ENCODE data around the gene BCLAF3. TPM values are rescaled to one million over a fixed set of nuclear protein-coding genes. Genes with fewer than 3 reads are reported as not detected.

The BCLAF3 gene
- total and polyA plus RNA-seq, 2 of the 13 experiments (the other 11 are each of a cell fraction or from before 2014, with no cell fraction given): 1.5 to 2.7 TPM

GRCh38 chrX:19987856-19988255, 3.0 kb downstream of the BCLAF3 start:
- no TSS peak for BruUV-seq (replicated peaks)
- in situ Hi-C loops (cut with HindIII; ENCODE audit: extremely low pct_ligation_motif_present, low pct_unique_long_range_greater_than_20kb): no loop called here
- Histone ChIP-seq H2AFZ (ENCODE audit: low read length) (no peak overlapping the region), H4K20me1 (ENCODE audit: insufficient read depth, low read length) (no peaks in the 10 kb centered on the region), H3K36me3 (replicated peaks in 1 of 2; ENCODE audit: control insufficient read depth in 1 of 2, insufficient read depth in 2 of 2, low read length in 2 of 2) (no peaks in the 10 kb centered on the region), H3K27ac (ENCODE audit: extremely low read length, insufficient read depth, low read length) (no peak overlapping the region), H3K4me1 (ENCODE audit: insufficient read depth, low read length) (peaks cover 13% of the 10 kb centered on the region; the same call in 1 of the 2 replicates), H3K9me3 (ENCODE audit: low read length) (no peaks in the 10 kb centered on the region), H3K79me2 (ENCODE audit: insufficient read depth, low read length) (no peaks in the 10 kb centered on the region), H3K9ac (ENCODE audit: insufficient read depth, low read depth, low read length) (no peak overlapping the region), H3K4me2 (ENCODE audit: low read depth, low read length) (no peak overlapping the region), H3K4me3 (replicated peaks in 1 of 3; ENCODE audit: insufficient read depth in 1 of 3, low read depth in 2 of 3, low read length in 3 of 3) (no peak overlapping the region), H3K27me3 (ENCODE audit: control insufficient read depth in 1 of 2, insufficient read depth in 2 of 2, low read length in 2 of 2) (no peaks in the 10 kb centered on the region)
- DNase-seq (ENCODE audit: low spot score): no peak
- CTCF ChIA-PET (ENCODE audit: low intra/inter-chr PET ratio, low total read pairs): no interaction called here
- intact Hi-C loops (cut with micrococcal nuclease; ENCODE audit: unreplicated experiment): no loop called here
- ATAC-seq: no peak
- no peak for FAIRE-seq
- TF ChIP-seq HOXD1 (CRISPR knock-in tag; IDR thresholded peaks at IDR 0.05) (no peak), SMAD3 (CRISPR knock-in tag; IDR thresholded peaks at IDR 0.05) (no peak), HDAC6 (IDR thresholded peaks at IDR 0.05; ENCODE audit: low read depth, low read length) (no peak), ZNF296 (CRISPR knock-in tag; conservative IDR thresholded peaks at IDR 0.05) (no peak), MEF2D (CRISPR knock-in tag; IDR thresholded peaks at IDR 0.05) (no peak), ZFP82 (CRISPR knock-in tag; IDR thresholded peaks at IDR 0.05; ENCODE audit: borderline replicate concordance) (no peak), FIP1L1 (IDR thresholded peaks at IDR 0.05; ENCODE audit: borderline replicate concordance, insufficient read depth, low read depth, low read length) (no peak), MAFK (conservative IDR thresholded peaks at IDR 0.05 in 1 of 2, IDR thresholded peaks at IDR 0.05 in 1 of 2; ENCODE audit: low read length in 2 of 2) (peak; percentile 49 to 69; a peak in 3 of 4 replicates), MAFF (IDR thresholded peaks at IDR 0.05; ENCODE audit: low read depth, low read length) (peak; percentile 48; the same call in 1 of the 2 replicates)
- 100% methylated on average over 3 of the region's 5 CpGs for WGBS (ENCODE audit: low lambda C conversion rate)
- POLR2A ChIA-PET: no interaction called here

GRCh38 chrX:19986531-19986930, 4.3 kb downstream of the BCLAF3 start:
- peaks cover under 1% of the 10 kb centered on the region for H3K79me2 ChIP-seq (ENCODE audit: insufficient read depth, low read length)
- no peak overlapping the region for H3K9ac ChIP-seq (ENCODE audit: insufficient read depth, low read depth, low read length)
- no peaks in the 10 kb centered on the region for H3K9me3 ChIP-seq (ENCODE audit: low read length)
- ATAC-seq: no peak
- FAIRE-seq: no peak
- 67% methylated on average over 3 of the region's 3 CpGs for WGBS (ENCODE audit: low lambda C conversion rate)
- peaks cover 10% of the 10 kb centered on the region; the same call in 1 of the 2 replicates for H3K4me1 ChIP-seq (ENCODE audit: insufficient read depth, low read length)
- no peak for TF ChIP-seq ERF (CRISPR knock-in tag; IDR thresholded peaks at IDR 0.05)
- no peaks in the 10 kb centered on the region for H4K20me1 ChIP-seq (ENCODE audit: insufficient read depth, low read length)
- H3K27ac ChIP-seq (ENCODE audit: extremely low read length, insufficient read depth, low read length): no peak overlapping the region
- no peaks in the 10 kb centered on the region for H3K36me3 ChIP-seq (replicated peaks in 1 of 2; ENCODE audit: control insufficient read depth in 1 of 2, insufficient read depth in 2 of 2, low read length in 2 of 2)
- intact Hi-C loops (cut with micrococcal nuclease; ENCODE audit: unreplicated experiment) (no loop called here), in situ Hi-C loops (cut with HindIII; ENCODE audit: extremely low pct_ligation_motif_present, low pct_unique_long_range_greater_than_20kb) (no loop called here)
- no TSS peak for BruUV-seq (replicated peaks)
- H2AFZ ChIP-seq (ENCODE audit: low read length): no peak overlapping the region
- ChIA-PET POLR2A (no interaction called here), CTCF (ENCODE audit: low intra/inter-chr PET ratio, low total read pairs) (no interaction called here)
- no peak for DNase-seq (ENCODE audit: low spot score)
- H3K4me2 ChIP-seq (ENCODE audit: low read depth, low read length): no peak overlapping the region
- no peaks in the 10 kb centered on the region for H3K27me3 ChIP-seq (ENCODE audit: control insufficient read depth in 1 of 2, insufficient read depth in 2 of 2, low read length in 2 of 2)
- H3K4me3 ChIP-seq (replicated peaks in 1 of 3; ENCODE audit: insufficient read depth in 1 of 3, low read depth in 2 of 3, low read length in 3 of 3): no peak overlapping the region
